Fibroblast of lung (primary cell): Measurements from ENCODE around the gene SEPTIN2. TPM values are rescaled to one million over a fixed set of nuclear protein-coding genes. Genes with fewer than 3 reads are reported as not detected.

Source experiments
- DNase-seq, 2 donors: peaks; one replicate each; pipeline versions ENCODE4 v3.0.0 to v3.0.0-alpha.2; 2010; ENCODE audit warnings: low read depth in 2 of 2
- H2AFZ ChIP-seq: 2 replicates; pipeline ENCODE4 v1.5.1; 2012; ENCODE audit warnings: low read length, control low read depth, inconsistent platforms
- H3K27ac ChIP-seq: 2 replicates; pipeline ENCODE4 v1.5.1; 2011; ENCODE audit warnings: low read length, control low read depth; ENCODE audit not compliant: insufficient read depth
- H3K27me3 ChIP-seq: 2 replicates; pipeline ENCODE4 v1.5.1; 2011; ENCODE audit warnings: mild to moderate bottlenecking, low read length; ENCODE audit not compliant: control insufficient read depth, insufficient read depth
- H3K36me3 ChIP-seq: 2 replicates; pipeline ENCODE4 v1.5.1; 2011; ENCODE audit warnings: low read length; ENCODE audit not compliant: control insufficient read depth, insufficient read depth
- H3K4me1 ChIP-seq: 2 replicates; pipeline ENCODE4 v1.5.1; 2011; ENCODE audit warnings: low read length; ENCODE audit not compliant: control insufficient read depth, insufficient read depth; ENCODE audit errors: extremely low read depth
- H3K4me2 ChIP-seq: 2 replicates; pipeline ENCODE4 v1.5.1; 2011; ENCODE audit warnings: low read length, control low read depth; ENCODE audit not compliant: insufficient read depth; ENCODE audit errors: extremely low read depth
- H3K4me3 ChIP-seq, 4 experiments: fragments of 200-600 bp in 1 of 4; sonication (generic) in 1 of 4; replicated peaks in 1 of 4; 2 replicates each; pipeline ENCODE4 v1.5.1; 2011 to 2016; ENCODE audit warnings: low read length in 4 of 4, low read depth in 3 of 4, mild to moderate bottlenecking in 3 of 4, control low read depth in 2 of 4, inconsistent platforms in 1 of 4, mixed read lengths in 1 of 4; ENCODE audit not compliant: insufficient read depth in 1 of 4; ENCODE audit errors: control extremely low read depth in 1 of 4
- H3K79me2 ChIP-seq: 2 replicates; pipeline ENCODE4 v1.5.1; 2012; ENCODE audit warnings: mild to moderate bottlenecking, low read length, inconsistent platforms; ENCODE audit not compliant: control insufficient read depth, insufficient read depth
- H3K9ac ChIP-seq: 2 replicates; pipeline ENCODE4 v1.5.1; 2011; ENCODE audit warnings: mild to moderate bottlenecking, low read length, control low read depth; ENCODE audit not compliant: insufficient read depth
- H3K9me3 ChIP-seq: 2 replicates; pipeline ENCODE4 v1.5.1; 2012; ENCODE audit warnings: low read depth, low read length; ENCODE audit not compliant: control insufficient read depth, insufficient read depth
- H4K20me1 ChIP-seq: 2 replicates; pipeline ENCODE4 v1.5.1; 2011; ENCODE audit warnings: low read length; ENCODE audit not compliant: control insufficient read depth, insufficient read depth; ENCODE audit errors: extremely low read depth
- EZH2 ChIP-seq: IDR thresholded peaks from 2 replicates; pipeline ENCODE4 v1.5.1; 2012; ENCODE audit warnings: low read length, control low read depth, mild to moderate bottlenecking; ENCODE audit errors: missing control alignments
- polyA plus RNA-seq, 2 donors: library from polyadenylated mRNA; depleted of rRNA in 1 of 2; stranded (reverse) in 1 of 2; unstranded in 1 of 2; fragments of >200 nt; gene quantifications; 2 replicates each; pipeline ENCODE4 v1.2.1, GENCODE V29; 2011 to 2012; ENCODE audit warnings: missing spikeins in 1 of 2
- total RNA-seq: library from RNA; depleted of rRNA; stranded (reverse); fragments of >200 nt; gene quantifications from 2 replicates; pipeline ENCODE4 v1.2.1, GENCODE V29; 2014
- TF ChIP-seq, protein P1 (sequence below), 2 donors: IDR thresholded peaks in 1 of 2; conservative IDR thresholded peaks in 1 of 2; 1 replicate in 1 of 2; 2 replicates in 1 of 2; pipeline ENCODE4 v1.5.1; 2011 to 2012; ENCODE audit warnings: low read length in 2 of 2, control low read depth in 1 of 2, inconsistent platforms in 1 of 2, low read depth in 1 of 2, mild to moderate bottlenecking in 1 of 2

The SEPTIN2 gene
- total and polyA plus RNA-seq, 2 donors (not counting 1 experiment from before 2014, with no cell fraction given) = 403 to 927 TPM

- Histone ChIP-seq H3K4me3 (peak overlapping the region in 3 of 4 experiments; percentile 23 to 98 (median 92)), H3K27ac (no peak overlapping the region), H3K79me2 (peaks cover 91% of the 10 kb centered on the region), H4K20me1 (no peaks in the 10 kb centered on the region), H3K4me1 (peaks cover 3% of the 10 kb centered on the region), H3K4me2 (peak overlapping the region; percentile 88), H3K9ac (no peak overlapping the region), H3K27me3 (no peaks in the 10 kb centered on the region), H3K9me3 (no peaks in the 10 kb centered on the region), H2AFZ (no peak overlapping the region), H3K36me3 (no peaks in the 10 kb centered on the region)
- TF ChIP-seq, protein P1, sequence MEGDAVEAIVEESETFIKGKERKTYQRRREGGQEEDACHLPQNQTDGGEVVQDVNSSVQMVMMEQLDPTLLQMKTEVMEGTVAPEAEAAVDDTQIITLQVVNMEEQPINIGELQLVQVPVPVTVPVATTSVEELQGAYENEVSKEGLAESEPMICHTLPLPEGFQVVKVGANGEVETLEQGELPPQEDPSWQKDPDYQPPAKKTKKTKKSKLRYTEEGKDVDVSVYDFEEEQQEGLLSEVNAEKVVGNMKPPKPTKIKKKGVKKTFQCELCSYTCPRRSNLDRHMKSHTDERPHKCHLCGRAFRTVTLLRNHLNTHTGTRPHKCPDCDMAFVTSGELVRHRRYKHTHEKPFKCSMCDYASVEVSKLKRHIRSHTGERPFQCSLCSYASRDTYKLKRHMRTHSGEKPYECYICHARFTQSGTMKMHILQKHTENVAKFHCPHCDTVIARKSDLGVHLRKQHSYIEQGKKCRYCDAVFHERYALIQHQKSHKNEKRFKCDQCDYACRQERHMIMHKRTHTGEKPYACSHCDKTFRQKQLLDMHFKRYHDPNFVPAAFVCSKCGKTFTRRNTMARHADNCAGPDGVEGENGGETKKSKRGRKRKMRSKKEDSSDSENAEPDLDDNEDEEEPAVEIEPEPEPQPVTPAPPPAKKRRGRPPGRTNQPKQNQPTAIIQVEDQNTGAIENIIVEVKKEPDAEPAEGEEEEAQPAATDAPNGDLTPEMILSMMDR (conservative IDR thresholded peaks at IDR 0.05 in 1 of 2, IDR thresholded peaks at IDR 0.05 in 1 of 2; ENCODE audit: low read depth in 1 of 2, low read length in 2 of 2) = no peak
- TF ChIP-seq EZH2 = no peak
- DNase-seq = no peak
Measured at GRCh38 chr2:241313543-241314095, 2.1 kb upstream of the SEPTIN2 start.

GRCh38 chr2:241314226-241315092 is 1.3 kb upstream of the SEPTIN2 start:
- peak; percentile 54 to 69 for DNase-seq
- H3K4me1 ChIP-seq = peaks cover 3% of the 10 kb centered on the region

More at GRCh38 chr2:241314226-241315092, 1.3 kb upstream of the SEPTIN2 start:
- H3K36me3 ChIP-seq = no peaks in the 10 kb centered on the region
- no peaks in the 10 kb centered on the region for H3K9me3 ChIP-seq
- H3K4me2 ChIP-seq = peak overlapping the region; percentile 88
- peaks cover 91% of the 10 kb centered on the region for H3K79me2 ChIP-seq
- H3K27ac ChIP-seq = peak overlapping the region; percentile 99
- peak overlapping the region; percentile 23 to 98 (median 94) for H3K4me3 ChIP-seq
- no peak overlapping the region for H2AFZ ChIP-seq
- H4K20me1 ChIP-seq = no peaks in the 10 kb centered on the region
- TF ChIP-seq, protein P1 (conservative IDR thresholded peaks at IDR 0.05 in 1 of 2, IDR thresholded peaks at IDR 0.05 in 1 of 2; ENCODE audit: low read depth in 1 of 2, low read length in 2 of 2) = no peak
- TF ChIP-seq EZH2 = no peak
- H3K9ac ChIP-seq = peak overlapping the region; percentile 98
- no peaks in the 10 kb centered on the region for H3K27me3 ChIP-seq
